GM21576 (cell line): ENCODE measurements around the gene ZBED5.
A peak's percentile ranks its signal among the peaks of the same experiment; 100 is the strongest.
"Not testable (repeated sequence)": the region's sequence is repeated elsewhere in the genome, so short reads cannot be mapped to it uniquely, and the experiment has no call there.

Experiments
- ATAC-seq: cut with Tn5 transposase; IDR thresholded peaks from one replicate; pipeline ENCODE4 v1.9.1; 2021; ENCODE audit warnings: mild to moderate bottlenecking, moderate library complexity; ENCODE audit not compliant: unreplicated experiment

ZBED5 gene

DNA sequence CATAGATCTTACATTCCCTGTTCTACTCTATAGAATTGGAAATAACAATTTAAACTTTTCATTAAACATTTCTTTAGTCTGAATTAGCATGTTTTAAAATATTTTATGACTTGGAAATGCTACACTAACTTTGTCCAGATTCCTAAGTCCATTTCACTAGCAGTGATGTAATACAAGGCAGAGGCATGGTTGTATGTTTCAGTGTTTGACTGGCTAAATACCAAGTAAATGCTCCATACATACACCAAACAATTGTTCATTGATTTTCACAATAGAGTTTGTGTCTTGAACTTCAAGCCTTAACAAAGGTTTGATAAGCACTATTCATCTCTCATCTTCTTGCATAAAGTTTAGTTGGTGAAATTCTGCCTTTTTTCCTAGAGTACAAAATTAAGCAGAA, 13.5 kb downstream of the ZBED5 start:
- ATAC-seq, result no peak

DNA sequence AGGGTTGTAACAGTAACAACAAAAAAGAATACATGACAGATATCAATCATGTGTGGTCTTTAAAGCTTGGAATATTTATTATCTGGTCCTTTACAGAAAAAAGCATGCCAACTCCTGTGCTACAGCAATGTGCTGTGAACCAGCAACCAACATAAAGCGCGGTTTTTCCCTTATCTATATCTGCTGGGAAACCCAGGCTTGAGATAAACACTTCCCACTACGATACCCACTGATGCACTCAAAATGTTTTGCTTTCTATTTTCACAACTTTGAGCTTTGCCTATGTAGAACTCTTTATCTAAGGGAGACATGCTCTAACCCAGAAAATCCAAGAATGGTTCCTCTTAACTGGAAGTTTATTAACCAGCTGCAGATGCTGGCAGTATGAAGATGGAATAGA, 19.0 kb downstream of the ZBED5 start:
- no peak for ATAC-seq

DNA sequence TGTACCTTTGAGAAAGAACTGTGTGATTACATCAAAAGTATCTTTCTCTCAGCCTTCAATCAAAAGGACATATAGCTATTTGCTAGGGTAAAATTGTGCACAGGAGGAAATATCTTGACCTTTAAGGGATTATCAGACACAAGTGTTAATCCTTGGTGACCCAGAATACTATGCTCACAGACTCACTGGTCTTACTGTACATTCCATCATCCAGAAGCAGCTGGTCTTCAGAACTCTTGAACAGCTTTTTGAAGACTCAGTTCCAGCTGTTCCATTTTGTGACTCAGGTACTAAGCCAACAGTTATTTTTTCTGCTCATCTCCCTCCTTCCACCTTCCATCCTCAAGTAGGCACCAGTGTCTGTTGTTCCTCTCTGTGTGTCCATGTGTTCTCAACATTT, 19.8 kb downstream of the ZBED5 start:
- ATAC-seq, result no peak

DNA sequence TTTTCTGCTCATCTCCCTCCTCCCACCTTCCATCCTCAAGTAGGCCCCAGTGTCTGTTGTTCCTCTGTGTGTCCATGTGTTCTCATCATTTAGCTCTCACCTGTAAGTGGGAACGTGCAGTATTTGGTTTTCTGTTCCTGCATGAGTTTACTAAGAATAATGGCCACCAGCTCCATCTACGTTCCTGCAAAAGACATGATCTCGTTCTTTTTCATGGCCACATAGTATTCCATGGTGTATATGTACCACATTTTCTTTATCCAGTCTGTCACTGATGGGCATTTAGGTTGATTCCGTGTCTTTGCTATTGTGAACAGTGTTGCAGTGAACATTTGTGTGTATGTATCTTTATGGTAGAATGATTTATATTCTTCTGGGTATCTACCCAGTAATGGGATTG, 21.0 kb downstream of the ZBED5 start:
- ATAC-seq, result not testable (repeated sequence)

DNA sequence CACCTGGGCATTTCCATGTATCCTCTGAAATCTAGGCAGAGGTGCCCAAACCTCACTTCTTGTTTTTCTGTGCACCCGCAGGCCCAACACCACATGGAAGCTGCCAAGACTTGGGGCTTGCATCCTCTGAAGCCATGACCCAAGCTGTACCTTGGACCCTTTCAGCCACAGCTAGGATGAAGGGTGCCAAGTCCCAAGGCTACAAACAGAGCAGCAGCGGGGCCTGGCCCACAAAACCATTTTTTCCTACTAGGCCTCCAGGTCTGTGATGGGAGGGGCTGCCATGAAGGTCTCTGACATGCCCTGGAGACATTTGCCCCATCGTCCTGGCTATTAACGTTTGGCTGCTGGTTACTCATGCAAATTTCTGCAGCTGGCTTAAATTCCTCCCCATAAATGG, 28.7 kb downstream of the ZBED5 start:
- no peak for ATAC-seq

DNA sequence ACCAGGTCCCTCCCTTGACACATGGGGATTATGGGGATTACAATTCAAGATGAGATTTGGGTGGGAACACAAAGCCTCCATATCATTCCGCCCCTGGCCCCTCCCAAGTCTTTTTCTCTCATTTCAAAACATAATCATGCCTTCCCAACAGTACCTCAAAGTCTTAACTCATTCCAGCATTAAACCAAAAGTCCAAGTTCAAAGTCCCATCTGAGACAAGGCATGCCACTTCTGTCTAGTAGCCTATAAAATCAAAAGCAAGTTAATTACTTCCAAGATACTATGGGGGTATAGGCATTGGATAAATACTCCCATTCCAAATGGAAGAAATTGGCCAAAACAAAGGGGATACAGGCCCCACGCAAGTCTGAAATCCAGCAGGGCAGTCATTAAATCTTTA, 29.5 kb downstream of the ZBED5 start:
- no peak for ATAC-seq

DNA sequence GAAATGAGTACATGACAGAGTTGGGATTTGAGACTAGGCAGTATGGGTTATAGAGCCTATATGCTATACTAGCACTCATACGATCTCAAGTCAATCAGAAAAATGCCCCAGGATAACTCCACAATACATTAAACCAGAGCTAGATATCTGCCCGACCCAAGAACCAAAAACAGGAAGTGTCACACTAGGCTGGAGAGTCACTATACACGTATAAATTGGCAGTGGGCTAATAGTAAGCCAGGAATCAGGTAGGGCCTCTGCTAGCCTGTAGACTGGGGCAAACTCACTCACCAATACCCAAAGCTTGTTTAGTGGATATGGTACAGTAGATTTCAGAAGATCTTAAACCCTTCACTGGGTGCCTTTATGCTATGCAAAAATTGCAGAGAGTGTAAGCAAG, 33.0 kb downstream of the ZBED5 start:
- ATAC-seq, result peak; percentile 64

DNA sequence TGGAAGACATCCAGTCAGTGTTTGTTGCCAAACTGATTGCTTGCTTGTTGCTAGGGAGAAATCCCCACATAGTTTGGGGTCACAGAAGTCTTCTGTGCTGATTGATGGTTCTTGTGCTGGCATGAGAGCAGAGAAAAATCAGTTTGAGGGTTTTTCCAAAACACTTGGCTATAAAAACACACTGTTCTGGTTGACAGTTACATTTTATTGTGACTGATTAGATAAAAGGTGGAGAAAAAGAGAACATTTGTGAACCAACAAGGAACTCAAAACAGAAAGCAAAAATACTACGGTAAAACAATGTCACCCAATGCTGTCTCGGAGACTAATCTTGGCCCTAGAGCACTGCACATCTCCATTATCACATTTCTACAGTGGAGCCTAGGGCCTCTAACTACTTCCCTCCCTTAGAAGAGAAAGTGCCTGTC, 34.7 kb downstream of the ZBED5 start:
- ATAC-seq, result no peak

DNA sequence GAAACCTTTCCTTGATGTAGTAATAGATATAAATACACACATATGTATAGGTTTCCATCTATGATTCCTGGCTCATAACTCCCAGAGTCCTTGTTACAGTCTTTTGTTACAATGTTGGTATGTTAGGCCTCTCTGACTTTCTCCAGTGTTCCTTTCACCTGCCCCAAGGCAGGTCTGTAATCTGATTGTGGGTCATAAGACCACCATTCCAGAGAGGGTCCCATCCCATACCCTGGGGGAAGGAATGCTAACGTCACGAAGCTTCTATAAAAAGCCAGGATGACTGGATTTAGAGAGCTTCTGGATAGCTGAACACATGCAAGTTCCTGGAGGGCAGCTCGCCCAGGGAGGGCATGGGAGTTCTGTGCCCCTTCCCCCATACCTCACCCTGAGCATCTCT, 35.4 kb downstream of the ZBED5 start:
- ATAC-seq, result not testable (repeated sequence)

DNA sequence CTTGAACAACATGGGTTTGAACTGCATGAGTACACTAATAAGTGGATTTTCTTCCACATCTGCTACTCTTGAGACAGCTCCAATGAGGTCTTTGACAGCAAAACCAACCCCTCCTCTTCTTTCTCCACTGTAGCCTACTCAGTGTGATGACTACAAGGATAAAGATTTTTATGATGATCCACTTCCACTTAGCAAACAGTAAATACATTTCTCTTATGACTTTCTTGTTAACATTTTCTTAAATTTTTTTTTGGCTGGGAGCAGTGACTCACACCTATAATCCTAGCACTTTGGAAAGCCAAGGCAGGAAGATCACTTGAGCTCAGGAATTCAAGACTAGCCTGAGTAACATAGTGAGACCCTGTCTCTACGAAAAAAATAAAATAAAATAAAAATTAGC, 39.3 kb downstream of the ZBED5 start:
- ATAC-seq, result no peak

DNA sequence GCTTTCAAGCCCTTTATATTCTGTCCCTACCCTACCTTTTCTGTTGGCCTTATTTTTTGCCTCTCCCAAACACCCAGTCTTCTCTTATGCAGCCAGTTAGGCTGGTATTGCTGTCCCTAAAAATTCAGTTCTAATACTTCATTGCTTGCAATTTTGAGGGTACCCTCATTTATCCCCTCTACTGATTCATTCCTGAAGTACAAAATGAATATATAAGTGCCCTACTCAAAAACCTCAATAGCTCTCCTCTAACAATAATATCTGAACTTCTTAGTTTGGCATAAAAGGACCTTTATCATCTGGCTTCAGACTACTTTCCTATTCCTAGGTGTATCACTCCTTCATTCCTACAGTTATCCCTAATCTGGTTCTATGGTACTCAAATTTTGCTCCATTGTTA, 43.9 kb downstream of the ZBED5 start:
- no peak for ATAC-seq

DNA sequence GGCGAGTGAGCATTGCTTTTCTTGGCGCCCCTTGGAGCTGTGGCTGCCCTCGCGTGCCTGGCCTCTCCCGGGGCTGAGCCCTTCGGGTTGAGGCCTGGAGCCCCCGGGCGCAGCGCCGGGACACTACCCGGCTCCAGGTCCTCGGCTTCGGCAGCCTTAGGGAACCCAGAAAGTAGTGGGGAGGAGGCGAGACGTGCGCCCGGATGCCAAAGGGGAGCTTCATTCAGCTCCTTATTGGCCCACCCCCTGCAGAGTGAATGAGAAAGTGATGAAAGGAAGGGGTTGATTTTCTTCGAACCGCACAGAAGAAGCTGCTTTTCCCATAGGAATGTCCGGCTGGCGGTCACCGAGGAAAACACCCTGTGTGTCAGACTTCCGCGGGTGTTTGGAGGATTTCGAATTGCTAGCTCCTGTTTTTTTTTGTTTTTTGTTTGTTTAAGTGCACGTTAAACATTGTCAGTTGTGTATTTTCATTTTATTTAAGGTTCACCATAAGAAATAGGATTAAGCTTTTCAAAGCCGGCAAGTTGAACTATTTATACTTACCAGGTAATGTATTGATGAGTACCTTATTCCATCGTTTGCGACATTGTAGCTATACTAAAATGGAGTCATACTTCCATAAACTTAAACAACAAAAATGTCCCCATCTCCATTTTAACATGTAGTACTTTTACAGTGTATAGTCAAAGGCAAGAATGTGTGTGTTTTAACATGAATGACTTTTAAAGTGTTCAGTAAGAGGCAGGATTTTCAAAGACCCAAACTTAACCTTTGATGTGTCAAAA, 48.3 kb downstream of the ZBED5 start:
- peak; percentile 11 for ATAC-seq

DNA sequence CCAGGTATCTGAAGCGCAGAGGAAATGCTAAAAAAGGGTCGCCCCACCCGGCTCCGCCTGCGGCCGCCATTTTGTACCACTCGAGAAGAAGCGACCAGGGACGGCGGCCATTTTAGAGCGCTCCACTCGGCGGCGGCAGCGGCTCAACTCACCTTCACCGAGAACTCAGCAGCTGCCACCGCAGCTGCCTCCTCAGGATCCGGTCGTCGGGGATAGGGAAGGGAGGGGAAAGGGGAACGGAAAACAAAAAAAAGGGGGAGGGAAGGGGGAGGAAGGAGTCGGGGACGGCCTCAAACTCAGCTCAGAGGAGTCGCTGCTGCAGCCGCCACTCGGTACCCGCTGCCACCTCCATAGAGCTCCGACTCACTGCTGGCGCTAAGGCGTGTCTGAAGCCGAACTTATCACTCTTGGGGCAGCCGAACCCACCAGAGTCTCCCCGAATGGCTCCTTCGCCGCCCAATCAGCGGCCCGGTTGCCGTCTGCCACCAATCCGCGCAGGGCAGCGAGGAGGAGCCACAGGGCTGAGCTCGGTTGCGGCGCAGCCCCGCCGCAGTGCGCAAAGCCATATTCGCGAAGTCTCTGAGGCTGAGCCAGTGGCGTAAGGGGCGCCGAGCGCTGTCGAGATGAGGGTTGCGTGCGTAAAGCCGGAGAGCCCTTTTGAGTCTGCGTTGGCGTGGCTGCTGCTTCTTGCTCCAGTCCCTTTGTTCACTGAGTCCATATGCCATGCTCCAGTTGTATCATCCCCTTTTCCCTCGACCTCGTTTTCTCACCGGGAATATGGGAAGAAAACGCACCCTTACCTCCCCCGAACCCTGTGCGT, 49.1 kb downstream of the ZBED5 start, which contains the start of gene EIF4G2:
TSS of gene EIF4G2 (minus strand) at position 374 of the 820 bp plus-strand sequence.
- peak; percentile 92 for ATAC-seq

DNA sequence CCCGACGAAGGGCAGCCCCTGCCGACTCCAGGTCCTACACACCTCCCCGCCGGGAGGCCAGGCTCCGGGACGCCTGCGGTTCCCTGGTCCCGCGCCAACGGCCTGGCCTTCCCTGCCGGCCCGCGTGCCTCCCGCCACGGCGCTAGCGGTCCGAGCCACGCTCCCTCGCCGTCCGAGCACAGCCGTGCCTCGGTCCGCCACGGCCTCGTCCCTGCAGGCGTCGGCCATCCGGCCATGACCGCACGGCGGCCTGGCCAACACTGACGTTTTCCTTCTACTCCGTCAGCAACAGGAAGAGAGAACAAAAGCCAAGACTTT, 49.7 kb downstream of the ZBED5 start:
- ATAC-seq, result peak; percentile 11

DNA sequence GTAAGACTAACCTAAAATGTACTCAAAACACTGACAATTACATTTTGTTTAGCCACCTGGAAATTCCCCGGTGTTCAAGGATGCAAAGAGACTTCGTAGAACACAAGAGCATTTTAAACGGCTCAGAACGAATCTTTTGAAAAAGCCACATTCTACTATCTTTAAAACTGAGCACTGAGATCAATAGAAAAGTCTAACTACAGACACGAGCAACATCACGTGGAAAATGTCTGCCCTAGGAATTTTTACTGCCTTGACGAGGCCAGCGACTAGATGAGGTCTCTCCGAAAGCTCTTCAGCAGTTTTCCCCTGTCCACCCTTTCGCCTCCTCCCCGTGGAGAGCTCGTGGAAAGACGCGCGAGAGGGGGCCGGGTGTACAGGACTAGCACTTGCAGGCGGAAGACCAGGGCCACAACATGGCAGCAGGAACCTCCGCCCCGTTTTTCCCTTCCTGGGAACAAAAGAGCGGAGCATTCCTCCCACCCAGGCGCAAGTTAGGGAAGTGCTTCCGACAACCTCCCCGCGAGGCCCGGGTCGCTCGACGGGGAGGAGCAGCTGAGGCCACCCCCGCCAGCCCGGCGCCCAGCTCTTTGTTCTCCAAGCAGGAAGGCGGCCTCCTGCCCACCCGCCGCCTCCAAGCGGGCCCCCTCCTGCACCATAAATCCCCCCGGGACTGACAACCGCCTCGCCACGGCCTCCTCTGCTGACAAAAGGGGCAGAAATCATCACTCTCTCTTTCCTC, 50.2 kb downstream of the ZBED5 start:
- ATAC-seq, result peak; percentile 7

DNA sequence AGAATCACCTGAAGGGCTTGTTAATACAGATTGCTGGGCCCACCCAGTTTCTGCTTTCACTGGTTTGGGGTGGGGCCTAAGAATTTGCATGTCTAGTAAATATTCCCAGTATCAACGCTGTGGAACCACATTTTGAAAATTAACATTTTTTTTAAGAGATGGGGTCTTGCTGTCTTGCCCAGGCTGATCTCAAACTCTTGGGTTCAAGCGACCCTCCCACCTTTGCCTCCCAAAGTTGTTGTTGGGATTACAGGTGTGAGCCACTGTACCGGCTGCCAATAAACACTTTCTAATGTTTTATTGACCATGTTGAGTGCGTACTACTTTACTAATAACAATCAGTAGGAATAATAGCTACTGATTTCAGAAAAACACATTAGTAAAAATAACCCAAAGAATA, 51.6 kb downstream of the ZBED5 start:
- no peak for ATAC-seq

DNA sequence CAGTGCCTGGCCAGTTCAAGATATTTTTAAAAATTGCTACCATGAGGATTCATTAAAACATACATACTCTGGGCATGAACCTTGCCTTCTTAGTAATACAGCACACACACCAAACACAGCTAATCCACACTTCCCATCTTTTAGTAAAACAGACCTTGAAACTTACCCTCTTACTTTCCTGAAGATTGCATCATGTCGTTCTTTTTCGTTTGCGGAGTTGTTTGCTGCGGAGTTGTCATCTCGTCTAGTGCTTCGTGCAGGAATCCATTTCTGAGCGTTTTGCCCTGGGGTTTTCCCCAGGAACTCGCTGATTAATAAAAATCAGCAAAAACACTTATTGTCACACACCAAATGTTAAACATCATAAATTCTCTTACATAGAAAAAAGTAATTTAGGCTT, 52.1 kb downstream of the ZBED5 start:
- no peak for ATAC-seq

DNA sequence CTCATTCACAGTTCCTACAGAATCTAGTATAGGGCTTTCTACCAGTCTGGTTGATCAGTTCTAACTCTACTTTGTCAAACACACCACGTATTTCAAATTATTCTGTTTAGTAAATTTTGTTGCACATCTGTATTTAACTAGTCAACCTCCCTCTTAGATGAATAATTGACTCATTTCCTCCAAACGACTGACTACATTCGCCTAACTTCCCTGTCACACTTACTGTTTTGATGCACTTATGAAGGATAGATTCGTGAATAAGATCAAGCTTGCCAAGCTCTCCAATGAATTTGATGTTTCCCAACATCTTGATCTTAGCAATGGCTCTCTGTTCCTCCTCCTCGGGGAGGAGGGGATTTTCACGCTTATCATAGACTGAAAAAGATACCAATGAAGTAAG, 54.2 kb downstream of the ZBED5 start:
- no peak for ATAC-seq
